HEK293T (cell line): ENCODE results near the gene C6.

Experiments
- BHLHE40 ChIP-seq: fragments of 450-650 bp; IDR thresholded peaks from 2 replicates; pipeline ENCODE4 v1.6.1; 2016; ENCODE audit warnings: mild to moderate bottlenecking, moderate library complexity, borderline replicate concordance
- ELF4 ChIP-seq: fragments of 450-650 bp; IDR thresholded peaks from 2 replicates; pipeline ENCODE4 v1.6.1; 2017; ENCODE audit warnings: antibody characterized with exemption
- FOXA1 ChIP-seq: fragments of 450-650 bp; IDR thresholded peaks from 2 replicates; pipeline ENCODE4 v1.6.1; 2016; ENCODE audit warnings: mild to moderate bottlenecking
- FOXK2 ChIP-seq: fragments of 450-650 bp; IDR thresholded peaks from 2 replicates; pipeline ENCODE4 v1.6.1; 2016; ENCODE audit warnings: mild to moderate bottlenecking
- FOXM1 ChIP-seq: fragments of 450-650 bp; IDR thresholded peaks from 2 replicates; pipeline ENCODE4 v1.6.1; 2017; ENCODE audit warnings: mild to moderate bottlenecking, borderline replicate concordance
- HDGF ChIP-seq: fragments of 450-650 bp; IDR thresholded peaks from 2 replicates; pipeline ENCODE4 v1.6.1; 2017; ENCODE audit warnings: antibody characterized with exemption, borderline replicate concordance
- L3MBTL2 ChIP-seq: fragments of 450-650 bp; conservative IDR thresholded peaks from 2 replicates; pipeline ENCODE4 v1.6.1; 2016; ENCODE audit warnings: mild to moderate bottlenecking
- LEF1 ChIP-seq: fragments of 450-650 bp; IDR thresholded peaks from 2 replicates; pipeline ENCODE4 v1.6.1; 2017; ENCODE audit warnings: mild to moderate bottlenecking, borderline replicate concordance
- NFRKB ChIP-seq: fragments of 450-650 bp; IDR thresholded peaks from 2 replicates; pipeline ENCODE4 v1.6.1; 2016; ENCODE audit warnings: mild to moderate bottlenecking, moderate library complexity
- SP1 ChIP-seq: fragments of 450-650 bp; IDR thresholded peaks from 2 replicates; pipeline ENCODE4 v1.6.1; 2017
- SUZ12 ChIP-seq: fragments of 450-650 bp; IDR thresholded peaks from 2 replicates; pipeline ENCODE4 v1.6.1; 2016; ENCODE audit warnings: mild to moderate bottlenecking
- TARDBP ChIP-seq: fragments of 450-650 bp; IDR thresholded peaks from 2 replicates; pipeline ENCODE4 v1.6.1; 2016
- ZNF384 ChIP-seq: fragments of 450-650 bp; IDR thresholded peaks from 2 replicates; pipeline ENCODE4 v1.6.1; 2016

DNA sequence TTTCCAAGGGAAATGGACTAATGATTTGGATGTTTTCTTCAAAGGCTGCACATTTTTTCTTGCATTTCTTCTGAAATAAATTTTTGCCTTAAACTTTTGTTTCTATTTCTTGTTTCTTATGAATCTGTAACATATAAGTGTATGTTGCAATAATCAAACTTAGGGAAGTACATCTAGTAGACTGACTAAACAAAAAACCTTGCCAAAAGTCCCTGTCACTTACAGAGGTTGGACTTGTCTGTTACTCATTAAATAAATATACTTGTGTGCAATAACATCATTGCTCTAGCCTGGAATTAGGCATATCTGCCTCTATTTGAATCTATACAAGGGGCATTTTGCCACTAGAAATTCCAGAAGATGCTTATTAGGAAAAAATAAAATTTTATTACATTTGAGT lies 56.6 kb downstream of the C6 start:
- TF ChIP-seq FOXM1 (no peak), NFRKB (no peak), LEF1 (no peak), FOXK2 (no peak), ZNF384 (no peak), SP1 (no peak), ELF4 (no peak), BHLHE40 (no peak), FOXA1 (no peak), SUZ12 (no peak), HDGF (no peak), TARDBP (no peak), L3MBTL2 (no peak)
